HepG2 (cell line): ENCODE data around the gene DIAPH3. TPM values are rescaled to one million over a fixed set of nuclear protein-coding genes. Genes with fewer than 3 reads are reported as not detected.
A peak's percentile ranks its signal among the peaks of the same experiment; 100 is the strongest.

ENCODE experiments used
- ATAC-seq: fragments of 200-7000 bp; cut with Tn5 transposase; 3 replicates; pipeline ENCODE4 v1.9.1; 2020; ENCODE audit warnings: mild to moderate bottlenecking, moderate library complexity
- BruUV-seq: library from RNA; stranded (reverse); fragments of 400-500 nt; replicated peaks from 2 replicates; lab custom pipeline; 2021; lab: Mats Ljungman, UMichigan
- CTCF ChIA-PET: fragments of 300-600 bp; formaldehyde crosslinking; extraction: SDS; loops from one replicate; lab custom pipeline; 2021; ENCODE audit warnings: low total read pairs, inconsistent platforms, low intra/inter-chr PET ratio; lab: Yijun Ruan, JAX
- POLR2A ChIA-PET: fragments of 350-600 bp; sonication (Branson Sonifier 250); formaldehyde crosslinking; loops from one replicate; lab custom pipeline; 2020; ENCODE audit warnings: antibody characterized with exemption, inconsistent platforms; lab: Yijun Ruan, JAX
- DNase-seq: peaks from one replicate; pipeline ENCODE4 v3.0.0-alpha.2; 2015; ENCODE audit warnings: low spot score
- FAIRE-seq: peaks from 3 replicates; lab custom pipeline; 2011; peaks lifted over from hg19 to GRCh38; lab: Jason Lieb, UNC
- H2AFZ ChIP-seq: one replicate; pipeline ENCODE4 v1.6.1; 2011; ENCODE audit warnings: low read length, inconsistent platforms
- H3K27ac ChIP-seq: fragments of 300-600 bp; 3 replicates; pipeline ENCODE4 v1.8.0; 2011; ENCODE audit warnings: mixed run types, mild to moderate bottlenecking, mixed read lengths, low read length, inconsistent platforms; ENCODE audit not compliant: insufficient read depth; ENCODE audit errors: extremely low read length
- H3K27me3 ChIP-seq, 2 experiments: fragments of 200-600 bp in 1 of 2; 2 replicates in 1 of 2; 3 replicates in 1 of 2; pipeline versions ENCODE4 v1.6.0 to v1.8.0; 2011; ENCODE audit warnings: low read length in 2 of 2, mild to moderate bottlenecking in 2 of 2, moderate library complexity in 2 of 2, inconsistent platforms in 1 of 2; ENCODE audit not compliant: insufficient read depth in 2 of 2, control insufficient read depth in 1 of 2
- H3K36me3 ChIP-seq, 2 experiments: fragments of 200-600 bp in 1 of 2; replicated peaks in 1 of 2; 2 replicates in 1 of 2; 3 replicates in 1 of 2; pipeline versions ENCODE4 v1.5.1 to v1.8.0; 2011; ENCODE audit warnings: low read length in 2 of 2, inconsistent platforms in 1 of 2; ENCODE audit not compliant: insufficient read depth in 2 of 2, control insufficient read depth in 1 of 2
- H3K4me1 ChIP-seq: 2 replicates; pipeline ENCODE4 v1.5.1; 2012; ENCODE audit warnings: low read length, inconsistent platforms; ENCODE audit not compliant: insufficient read depth
- H3K4me2 ChIP-seq: 2 replicates; pipeline ENCODE4 v1.6.0; 2011; ENCODE audit warnings: low read depth, low read length, inconsistent platforms
- H3K4me3 ChIP-seq, 3 experiments: fragments of 200-600 bp in 1 of 3; sonication (generic), shearing (Covaris generic) in 1 of 3; replicated peaks in 1 of 3; 2 replicates each; pipeline ENCODE4 v1.5.1; 2011 to 2016; ENCODE audit warnings: low read length in 3 of 3, inconsistent platforms in 2 of 3, low read depth in 2 of 3, mild to moderate bottlenecking in 2 of 3, control low read depth in 1 of 3, mixed read lengths in 1 of 3; ENCODE audit not compliant: insufficient read depth in 1 of 3
- H3K79me2 ChIP-seq: one replicate; pipeline ENCODE4 v1.6.1; 2011; ENCODE audit warnings: low read length, inconsistent platforms; ENCODE audit not compliant: insufficient read depth
- H3K9ac ChIP-seq: 2 replicates; pipeline ENCODE4 v1.6.0; 2011; ENCODE audit warnings: mild to moderate bottlenecking, low read depth, low read length, inconsistent platforms; ENCODE audit not compliant: insufficient read depth
- H3K9me3 ChIP-seq: 2 replicates; pipeline ENCODE4 v1.5.1; 2012; ENCODE audit warnings: mild to moderate bottlenecking, low read length
- H4K20me1 ChIP-seq: 2 replicates; pipeline ENCODE4 v1.6.0; 2011; ENCODE audit warnings: inconsistent platforms, mild to moderate bottlenecking, low read length, moderate library complexity; ENCODE audit not compliant: insufficient read depth
- CEBPB ChIP-seq: IDR thresholded peaks from 2 replicates; pipeline ENCODE4 v1.6.1; 2011; ENCODE audit warnings: low read depth, low read length, improper control_type of control experiment, borderline replicate concordance
- GATA4 ChIP-seq: sonication (generic); IDR thresholded peaks from 2 replicates; pipeline ENCODE4 v1.6.1; 2016; ENCODE audit warnings: antibody characterized with exemption, low read depth, borderline replicate concordance
- GATAD1 ChIP-seq: IDR thresholded peaks from 2 replicates; pipeline ENCODE4 v1.6.1; 2016; ENCODE audit warnings: missing genetic modification reagents, missing compliant biosample characterization
- KLF15 ChIP-seq: sonication (generic); formaldehyde crosslinking; IDR thresholded peaks from 2 replicates; pipeline ENCODE4 v1.8.1; 2023; ENCODE audit warnings: borderline replicate concordance, mild to moderate bottlenecking, inconsistent platforms, missing genetic modification reagents, mixed read lengths
- NAIF1 ChIP-seq: sonication (generic); formaldehyde crosslinking; IDR thresholded peaks from 2 replicates; pipeline ENCODE4 v1.5.0; 2020; ENCODE audit warnings: mild to moderate bottlenecking, missing genetic modification reagents, borderline replicate concordance
- PRPF4 ChIP-seq: fragments of 200-400 bp; formaldehyde crosslinking; IDR thresholded peaks from 2 replicates; pipeline ENCODE4 v1.6.1; 2016; ENCODE audit warnings: low read length, low read depth; ENCODE audit not compliant: poor library complexity, severe bottlenecking
- THYN1 ChIP-seq: sonication (generic); formaldehyde crosslinking; IDR thresholded peaks from 2 replicates; pipeline ENCODE4 v1.8.1; 2023; ENCODE audit warnings: low read depth, mild to moderate bottlenecking, moderate library complexity, missing genetic modification reagents, borderline replicate concordance
- ZNF180 ChIP-seq: sonication (generic); formaldehyde crosslinking; IDR thresholded peaks from 2 replicates; pipeline ENCODE4 v1.4.0; 2020; ENCODE audit warnings: low read depth, missing genetic modification reagents, borderline replicate concordance
- ZNF232 ChIP-seq: sonication (generic); formaldehyde crosslinking; IDR thresholded peaks from 2 replicates; pipeline ENCODE4 v1.4.0; 2020; ENCODE audit warnings: missing genetic modification reagents, borderline replicate concordance
- ZZZ3 ChIP-seq: sonication (generic); formaldehyde crosslinking; IDR thresholded peaks from 2 replicates; pipeline ENCODE4 v1.4.0; 2020; ENCODE audit warnings: missing genetic modification reagents, mild to moderate bottlenecking, borderline replicate concordance
- WGBS: methylation state at CpG from one replicate; pipeline ENCODE4 v1.1.6; 2017; ENCODE audit warnings: low lambda C conversion rate; 5-methylcytosine and 5-hydroxymethylcytosine counted together
- in situ Hi-C: cut with HindIII; loops from 2 replicates; pipeline ENCODE4 v1.10.0; 2017; ENCODE audit warnings: low pct_unique_long_range_greater_than_20kb; ENCODE audit not compliant: extremely low pct_ligation_motif_present
- intact Hi-C: fragments of 100-400 bp; cut with micrococcal nuclease; formaldehyde crosslinking; loops from one replicate; pipeline ENCODE4 v1.10.0; 2022; ENCODE audit not compliant: unreplicated experiment
- polyA plus RNA-seq, 8 experiments: library from polyadenylated mRNA; depleted of rRNA in 3 of 8; stranded (reverse) in 7 of 8; unstranded in 1 of 8; fragments of >200 nt; fragmentation: Illumina TruSeq in 4 of 8; extraction: Trizol in 4 of 8; gene quantifications; 2 replicates each; pipeline versions ENCODE4 v1.2.1 to v1.2.3, GENCODE V29; 2011 to 2016; ENCODE audit warnings: low read depth in 4 of 8, missing spikeins in 1 of 8, mixed read lengths in 1 of 8; ENCODE audit not compliant: insufficient read depth in 1 of 8
- total RNA-seq, 5 experiments: library from RNA; depleted of rRNA; stranded (reverse); fragments of >200 nt; fragmentation: Illumina TruSeq; extraction: Trizol; gene quantifications; 2 replicates each; pipeline ENCODE4 v1.2.3, GENCODE V29; 2016; ENCODE audit warnings: low read depth in 1 of 5

The DIAPH3 gene
- total and polyA plus RNA-seq, 2 of the 13 experiments (the other 11 are each of a cell fraction or from before 2014, with no cell fraction given) = 4.0 to 9.3 TPM

GRCh38 chr13:59890054-59890453 is 273.7 kb downstream of the DIAPH3 start:
- CTCF ChIA-PET = no interaction called here
- in situ Hi-C loops (no loop called here), intact Hi-C loops (no loop called here)
- no peaks in the 10 kb centered on the region for H3K79me2 ChIP-seq
- TF ChIP-seq GATA4 = no peak
- no peak for TF ChIP-seq PRPF4
- no TSS peak for BruUV-seq
- H3K27ac ChIP-seq = no peak overlapping the region
- H4K20me1 ChIP-seq = no peaks in the 10 kb centered on the region
- H3K36me3 ChIP-seq = no peaks in the 10 kb centered on the region
- H3K27me3 ChIP-seq = no peaks in the 10 kb centered on the region
- no peaks in the 10 kb centered on the region for H3K9me3 ChIP-seq
- H3K9ac ChIP-seq = no peak overlapping the region
- no peaks in the 10 kb centered on the region for H3K4me1 ChIP-seq
- H2AFZ ChIP-seq = no peak overlapping the region
- POLR2A ChIA-PET = no interaction called here
- DNase-seq (no peak), ATAC-seq (no peak), FAIRE-seq (no peak)
- WGBS = 100% methylated on average over 1 of the region's 1 CpG
- H3K4me2 ChIP-seq = no peak overlapping the region
- H3K4me3 ChIP-seq = no peak overlapping the region

DNA sequence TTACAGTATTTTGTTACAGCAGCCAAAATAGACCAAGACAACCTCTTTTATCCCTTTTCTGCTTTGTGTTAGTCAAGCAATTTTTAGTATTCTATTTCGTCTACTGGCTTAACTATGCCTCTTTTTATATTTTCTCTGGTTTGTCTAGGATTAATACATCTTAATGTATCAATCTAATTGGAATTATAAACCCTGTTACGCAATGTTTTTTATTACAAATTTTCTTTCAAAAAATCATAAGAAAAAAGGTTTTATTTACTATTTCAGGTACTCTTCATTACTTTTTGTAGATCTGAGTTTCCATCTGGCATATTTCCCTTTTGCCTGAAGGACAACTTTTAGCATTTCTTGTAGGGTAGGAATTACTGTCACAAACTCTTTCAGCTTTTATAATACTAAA is 275.3 kb downstream of the DIAPH3 start:
- in situ Hi-C loops = no loop called here
- FAIRE-seq = no peak
- POLR2A ChIA-PET = no interaction called here

More for the DNA sequence above, 275.3 kb downstream of the DIAPH3 start:
- no peak for ATAC-seq
- Histone ChIP-seq H4K20me1 (no peaks in the 10 kb centered on the region), H3K27me3 (no peaks in the 10 kb centered on the region), H3K4me1 (no peaks in the 10 kb centered on the region), H3K9ac (no peak overlapping the region), H3K4me3 (no peak overlapping the region), H3K4me2 (no peak overlapping the region), H2AFZ (no peak overlapping the region), H3K9me3 (no peaks in the 10 kb centered on the region), H3K79me2 (no peaks in the 10 kb centered on the region), H3K27ac (no peak overlapping the region), H3K36me3 (no peaks in the 10 kb centered on the region)
- intact Hi-C loops = no loop called here
- DNase-seq = no peak
- TF ChIP-seq NAIF1 (CRISPR knock-in tag) (no peak), ZNF180 (CRISPR knock-in tag) (no peak), THYN1 (CRISPR knock-in tag) (no peak), CEBPB (peak; percentile 45; the same call in 1 of the 2 replicates), ZZZ3 (CRISPR knock-in tag) (no peak), ZNF232 (CRISPR knock-in tag) (no peak), GATAD1 (no peak), KLF15 (no peak)
- WGBS = 97% methylated on average over 2 of the region's 2 CpGs
- BruUV-seq = no TSS peak
- CTCF ChIA-PET = no interaction called here
